ENCODE measurements around the gene TGIF2. TPM values are rescaled to one million over a fixed set of nuclear protein-coding genes. Genes with fewer than 3 reads are reported as not detected.
"Not testable (repeated sequence)": the region's sequence is repeated elsewhere in the genome, so short reads cannot be mapped to it uniquely, and the experiment has no call there.

TGIF2 gene
- total RNA-seq, 1 donor from 2014 or later = 5.8 TPM

- TF ChIP-seq CTCF (IDR thresholded peaks at IDR 0.05; ENCODE audit: borderline replicate concordance) = no peak
- peaks cover 22% of the 10 kb centered on the region for H3K4me1 ChIP-seq
- intact Hi-C loops (cut with micrococcal nuclease) = no loop called here
Observed at GRCh38 chr20:36555248-36555647, 18.1 kb upstream of the TGIF2 start.

GRCh38 chr20:36562724-36563123, 10.7 kb upstream of the TGIF2 start:
- Histone ChIP-seq H3K4me1 (no peaks in the 10 kb centered on the region), H3K9me3 (replicated peaks) (peaks cover 13% of the 10 kb centered on the region), H3K27ac (replicated peaks) (no peak overlapping the region), H3K4me3 (no peak overlapping the region), H3K36me3 (no peaks in the 10 kb centered on the region), H3K27me3 (ENCODE audit: low read depth) (no peaks in the 10 kb centered on the region)
- DNase-seq = no peak
- intact Hi-C loops (cut with micrococcal nuclease) = no loop called here
- no peak for TF ChIP-seq CTCF (IDR thresholded peaks at IDR 0.05; ENCODE audit: borderline replicate concordance)

More at GRCh38 chr20:36555248-36555647, 18.1 kb upstream of the TGIF2 start:
- no peak for DNase-seq
- Histone ChIP-seq H3K27me3 (ENCODE audit: low read depth) (no peaks in the 10 kb centered on the region), H3K9me3 (replicated peaks) (no peaks in the 10 kb centered on the region), H3K27ac (replicated peaks) (no peak overlapping the region), H3K36me3 (no peaks in the 10 kb centered on the region), H3K4me3 (no peak overlapping the region)

- no peak overlapping the region for H3K4me3 ChIP-seq
- no peak for TF ChIP-seq CTCF (IDR thresholded peaks at IDR 0.05; ENCODE audit: borderline replicate concordance)
Observed at GRCh38 chr20:36563374-36563773, 10.0 kb upstream of the TGIF2 start.

GRCh38 chr20:36564078-36564725, 9.2 kb upstream of the TGIF2 start:
- peaks cover 13% of the 10 kb centered on the region for H3K9me3 ChIP-seq (replicated peaks)
- H3K27ac ChIP-seq (replicated peaks); DNase-seq; H3K4me1 ChIP-seq; H3K27me3 ChIP-seq (ENCODE audit: low read depth); H3K4me3 ChIP-seq; H3K36me3 ChIP-seq; intact Hi-C loops (cut with micrococcal nuclease): not testable (repeated sequence)

More at GRCh38 chr20:36563374-36563773, 10.0 kb upstream of the TGIF2 start:
- intact Hi-C loops (cut with micrococcal nuclease) = no loop called here
- no peak for DNase-seq
- H3K4me1 ChIP-seq = no peaks in the 10 kb centered on the region
- no peaks in the 10 kb centered on the region for H3K36me3 ChIP-seq
- no peak overlapping the region for H3K27ac ChIP-seq (replicated peaks)
- H3K9me3 ChIP-seq (replicated peaks) = peaks cover 13% of the 10 kb centered on the region
- no peaks in the 10 kb centered on the region for H3K27me3 ChIP-seq (ENCODE audit: low read depth)

- intact Hi-C loops (cut with micrococcal nuclease); H3K27ac ChIP-seq (replicated peaks); H3K4me3 ChIP-seq; DNase-seq; H3K27me3 ChIP-seq (ENCODE audit: low read depth); H3K4me1 ChIP-seq; H3K36me3 ChIP-seq: not testable (repeated sequence)
- peaks cover 13% of the 10 kb centered on the region for H3K9me3 ChIP-seq (replicated peaks)
Observed at GRCh38 chr20:36564726-36565121, 8.7 kb upstream of the TGIF2 start.

- intact Hi-C loops (cut with micrococcal nuclease) = no loop called here
- no peaks in the 10 kb centered on the region for H3K27me3 ChIP-seq (ENCODE audit: low read depth)
- TF ChIP-seq CTCF (IDR thresholded peaks at IDR 0.05; ENCODE audit: borderline replicate concordance) = no peak
- no peaks in the 10 kb centered on the region for H3K4me1 ChIP-seq
- H3K9me3 ChIP-seq (replicated peaks) = peaks cover 13% of the 10 kb centered on the region
- H3K27ac ChIP-seq (replicated peaks) = no peak overlapping the region
- H3K36me3 ChIP-seq = no peaks in the 10 kb centered on the region
- no peak for DNase-seq
- no peak overlapping the region for H3K4me3 ChIP-seq
Observed at GRCh38 chr20:36565520-36565919, 7.9 kb upstream of the TGIF2 start.
